A673 (cell line): ENCODE results near the gene POLR2J3.
"Not testable (repeated sequence)": the region's sequence is repeated elsewhere in the genome, so short reads cannot be mapped to it uniquely, and the experiment has no call there.

ENCODE experiments used
- CTCF ChIP-seq: fragments of 300-800, 200-600 bp; sonication (generic); conservative IDR thresholded peaks from 2 replicates; pipeline ENCODE4 v1.5.1; 2017; ENCODE audit warnings: low read depth, mild to moderate bottlenecking, antibody characterized with exemption, low read length, moderate library complexity, mixed read lengths
- EZH2 ChIP-seq: fragments of 200-600 bp; sonication (generic); IDR thresholded peaks from 2 replicates; pipeline ENCODE4 v1.6.1; 2017; ENCODE audit warnings: borderline replicate concordance, low read depth, mild to moderate bottlenecking, mixed read lengths, antibody characterized with exemption, low read length; ENCODE audit not compliant: poor library complexity, severe bottlenecking

GRCh38 chr7:102540604-102541003, 31.8 kb downstream of the POLR2J3 start:
- TF ChIP-seq CTCF, EZH2: not testable (repeated sequence)
